Measurements from ENCODE around the gene SNUPN. TPM values are rescaled to one million over a fixed set of nuclear protein-coding genes. Genes with fewer than 3 reads are reported as not detected.

Gene SNUPN
- 41.5 and 43.3 TPM in 2 replicates for total RNA-seq (ENCODE audit: low replicate concordance)

- H3K4me3 ChIP-seq (ENCODE audit: low read depth, low read length): peak within 1 kb of the TSS; percentile 88
- no peak for TF ChIP-seq CTCF (IDR thresholded peaks at IDR 0.05; ENCODE audit: insufficient read depth, low read length)
- peak; percentile 88 for DNase-seq (ENCODE audit: low read depth)
These were observed at the start of gene SNUPN for GRCh38 chr15:75625542-75626347. SNUPN (minus strand) TSS chr15:75625725; CDS start chr15:75621051, 4,674 bp downstream.

GRCh38 chr15:75674366-75674765, 48.8 kb upstream of the SNUPN start:
- no peak for DNase-seq (ENCODE audit: low read depth)
- H3K4me3 ChIP-seq (ENCODE audit: low read depth, low read length): no peak overlapping the region
- TF ChIP-seq CTCF (IDR thresholded peaks at IDR 0.05; ENCODE audit: insufficient read depth, low read length): no peak

- peak; percentile 80 for DNase-seq (ENCODE audit: low read depth)
- no peak overlapping the region for H3K4me3 ChIP-seq (ENCODE audit: low read depth, low read length)
These were observed 48.1 kb upstream of the SNUPN start for GRCh38 chr15:75673426-75674235.

GRCh38 chr15:75672646-75673425, 47.3 kb upstream of the SNUPN start:
- H3K4me3 ChIP-seq (ENCODE audit: low read depth, low read length): no peak overlapping the region
- no peak for TF ChIP-seq CTCF (IDR thresholded peaks at IDR 0.05; ENCODE audit: insufficient read depth, low read length)
- DNase-seq (ENCODE audit: low read depth): peak; percentile 81

More at GRCh38 chr15:75673426-75674235, 48.1 kb upstream of the SNUPN start:
- TF ChIP-seq CTCF (IDR thresholded peaks at IDR 0.05; ENCODE audit: insufficient read depth, low read length): no peak

- H3K4me3 ChIP-seq (ENCODE audit: low read depth, low read length): no peak overlapping the region
- TF ChIP-seq CTCF (IDR thresholded peaks at IDR 0.05; ENCODE audit: insufficient read depth, low read length): no peak
- DNase-seq (ENCODE audit: low read depth): peak; percentile 44
These were observed 46.4 kb upstream of the SNUPN start for GRCh38 chr15:75671730-75672602.

- no peak overlapping the region for H3K4me3 ChIP-seq (ENCODE audit: low read depth, low read length)
- no peak for DNase-seq (ENCODE audit: low read depth)
- no peak for TF ChIP-seq CTCF (IDR thresholded peaks at IDR 0.05; ENCODE audit: insufficient read depth, low read length)
These were observed 44.3 kb upstream of the SNUPN start for GRCh38 chr15:75669879-75670212.
